SJCRH30 (cell line): ENCODE data around the gene SLC35F1. TPM values are rescaled to one million over a fixed set of nuclear protein-coding genes. Genes with fewer than 3 reads are reported as not detected.

Source experiments
- DNase-seq, 2 experiments: peaks; one replicate each; pipeline ENCODE4 v3.0.0-alpha.2; 2015 to 2020
- H3K27ac ChIP-seq: fragments of 250-450 bp; sonication (Bioruptor Pico); 2 replicates; pipeline ENCODE4 v1.5.1; 2020; ENCODE audit warnings: mild to moderate bottlenecking, moderate library complexity
- H3K27me3 ChIP-seq: fragments of 250-450 bp; sonication (Bioruptor Pico); 2 replicates; pipeline ENCODE4 v1.5.1; 2020; ENCODE audit warnings: mild to moderate bottlenecking, moderate library complexity
- H3K36me3 ChIP-seq: fragments of 250-450 bp; sonication (Bioruptor Pico); 2 replicates; pipeline ENCODE4 v1.5.1; 2020; ENCODE audit warnings: mild to moderate bottlenecking, moderate library complexity
- H3K4me1 ChIP-seq: fragments of 250-450 bp; sonication (Bioruptor Pico); 2 replicates; pipeline ENCODE4 v1.5.1; 2020; ENCODE audit warnings: mild to moderate bottlenecking, moderate library complexity
- H3K4me3 ChIP-seq: fragments of 250-450 bp; sonication (Bioruptor Pico); 2 replicates; pipeline ENCODE4 v1.5.1; 2020; ENCODE audit warnings: mild to moderate bottlenecking, moderate library complexity
- H3K9me3 ChIP-seq: fragments of 250-450 bp; sonication (Bioruptor Pico); replicated peaks from 2 replicates; pipeline ENCODE4 v1.5.1; 2020; ENCODE audit warnings: mild to moderate bottlenecking, moderate library complexity
- total RNA-seq: library from RNA; depleted of rRNA; stranded (reverse); fragments of >200 nt; shearing (Covaris generic); gene quantifications from 2 replicates; pipeline ENCODE4 v1.2.3, GENCODE V29; 2014

SLC35F1 gene
- total RNA-seq, 1 experiment from 2014 or later: 1.2 TPM

- Histone ChIP-seq H3K4me1 (no peaks in the 10 kb centered on the region), H3K9me3 (no peaks in the 10 kb centered on the region), H3K27ac (no peak overlapping the region), H3K27me3 (no peaks in the 10 kb centered on the region; the same call in 1 of the 2 replicates), H3K36me3 (no peaks in the 10 kb centered on the region), H3K4me3 (no peak overlapping the region)
- DNase-seq: no peak
These were observed 8.8 kb downstream of the SLC35F1 start for GRCh38 chr6:117915846-117916245.

DNA sequence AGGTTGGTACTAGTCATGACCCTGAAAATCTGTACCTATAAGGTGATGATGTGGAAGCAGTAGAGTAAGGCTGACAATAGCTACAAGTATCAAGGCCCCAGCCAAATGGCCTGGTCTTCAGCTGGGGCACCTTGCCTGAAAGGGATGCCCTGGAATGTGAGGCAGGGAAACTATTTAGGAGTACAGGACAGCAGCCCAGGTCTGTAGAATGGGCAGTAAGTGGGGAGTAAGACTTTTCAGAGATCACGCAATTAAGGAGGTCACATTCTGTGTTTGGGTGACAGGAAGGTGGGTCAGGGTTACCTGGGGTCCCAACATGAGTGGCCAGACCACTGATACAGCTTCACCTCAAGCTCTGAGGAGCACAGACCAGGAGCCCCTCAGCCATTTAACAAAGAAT lies 9.4 kb downstream of the SLC35F1 start:
- H3K27me3 ChIP-seq: no peaks in the 10 kb centered on the region; the same call in 1 of the 2 replicates
- no peaks in the 10 kb centered on the region for H3K4me1 ChIP-seq
- H3K4me3 ChIP-seq: no peak overlapping the region
- H3K27ac ChIP-seq: no peak overlapping the region
- DNase-seq: no peak
- H3K36me3 ChIP-seq: no peaks in the 10 kb centered on the region
- H3K9me3 ChIP-seq: no peaks in the 10 kb centered on the region

GRCh38 chr6:117917176-117917575 lies 10.1 kb downstream of the SLC35F1 start:
- H3K27me3 ChIP-seq: no peaks in the 10 kb centered on the region; the same call in 1 of the 2 replicates
- no peaks in the 10 kb centered on the region for H3K4me1 ChIP-seq
- DNase-seq: no peak
- no peaks in the 10 kb centered on the region for H3K9me3 ChIP-seq
- no peak overlapping the region for H3K4me3 ChIP-seq
- H3K36me3 ChIP-seq: no peaks in the 10 kb centered on the region
- H3K27ac ChIP-seq: no peak overlapping the region

GRCh38 chr6:117918454-117918853 lies 11.4 kb downstream of the SLC35F1 start:
- H3K9me3 ChIP-seq: no peaks in the 10 kb centered on the region
- no peaks in the 10 kb centered on the region; the same call in 1 of the 2 replicates for H3K27me3 ChIP-seq
- H3K4me1 ChIP-seq: no peaks in the 10 kb centered on the region
- DNase-seq: no peak
- H3K27ac ChIP-seq: no peak overlapping the region
- no peak overlapping the region for H3K4me3 ChIP-seq
- no peaks in the 10 kb centered on the region for H3K36me3 ChIP-seq

DNA sequence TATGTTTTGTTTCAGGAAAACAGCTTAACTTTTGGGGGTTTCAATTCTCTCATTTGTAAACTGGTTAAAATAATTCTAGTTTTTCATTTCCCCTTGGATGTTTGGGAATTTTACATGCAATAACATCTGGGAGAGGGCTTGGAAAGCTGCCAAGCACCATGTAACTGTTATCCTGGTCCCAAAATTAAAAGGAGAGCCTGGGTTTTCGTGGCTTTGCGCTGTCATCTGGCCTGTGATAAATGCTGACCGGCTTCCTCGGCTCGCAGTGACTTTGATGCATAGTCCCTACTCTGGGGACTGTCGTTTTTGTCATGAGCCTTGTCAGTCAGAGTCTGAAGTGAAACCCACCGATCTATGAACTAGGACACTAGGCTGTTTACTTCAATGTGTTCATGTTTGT lies 12.2 kb downstream of the SLC35F1 start:
- no peak overlapping the region for H3K4me3 ChIP-seq
- no peaks in the 10 kb centered on the region for H3K9me3 ChIP-seq
- no peak overlapping the region for H3K27ac ChIP-seq
- H3K36me3 ChIP-seq: no peaks in the 10 kb centered on the region
- DNase-seq: no peak
- no peaks in the 10 kb centered on the region for H3K4me1 ChIP-seq
- H3K27me3 ChIP-seq: no peaks in the 10 kb centered on the region; the same call in 1 of the 2 replicates

DNA sequence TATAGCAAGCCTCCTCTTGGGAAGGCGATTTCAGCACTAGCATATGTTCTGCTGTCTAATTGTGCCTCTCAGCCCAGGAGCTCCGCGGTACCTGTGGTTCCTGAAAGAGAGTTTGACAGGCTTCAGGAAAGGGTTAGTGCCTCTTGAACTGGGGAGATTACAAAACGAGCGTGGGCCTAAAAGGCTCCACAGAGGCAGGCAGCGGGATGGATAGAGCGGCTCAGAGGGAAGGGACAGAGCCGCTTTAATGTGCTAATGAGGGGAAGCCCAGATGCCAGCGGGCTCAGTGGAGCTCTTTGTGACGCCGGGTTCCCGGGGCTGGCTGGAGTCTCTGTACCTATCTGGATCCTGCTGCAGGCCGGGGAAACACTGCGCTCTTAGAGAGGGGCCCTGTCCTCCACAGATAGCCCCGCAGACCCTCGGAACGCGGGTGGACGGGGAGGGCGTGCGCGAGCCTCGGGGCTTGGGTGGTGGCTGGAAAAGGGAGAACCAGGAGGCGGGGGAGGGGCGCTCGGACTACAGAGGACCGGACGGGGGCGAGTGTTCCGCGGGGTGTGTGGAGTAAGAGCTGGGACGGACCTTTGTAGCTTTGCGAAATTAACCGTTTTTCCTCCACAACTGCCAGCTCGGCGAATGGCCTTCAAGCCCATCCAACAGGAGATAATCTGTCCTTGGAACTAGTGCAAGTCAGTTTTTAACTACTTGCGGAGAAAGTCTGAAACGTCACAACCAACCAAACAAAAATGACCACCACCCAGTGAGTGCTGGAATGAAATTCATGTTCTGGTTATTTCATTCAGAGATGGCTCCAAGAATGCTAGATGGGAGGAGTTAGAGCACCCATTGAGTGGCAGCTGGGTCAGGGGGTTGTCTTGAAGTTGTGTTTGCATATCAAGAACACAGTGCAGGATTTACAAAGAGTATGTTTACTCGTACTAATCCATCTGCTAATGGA lies 13.0 kb downstream of the SLC35F1 start:
- Histone ChIP-seq H3K27me3 (no peaks in the 10 kb centered on the region; the same call in 1 of the 2 replicates), H3K4me3 (no peak overlapping the region), H3K9me3 (no peaks in the 10 kb centered on the region), H3K36me3 (no peaks in the 10 kb centered on the region), H3K27ac (no peak overlapping the region), H3K4me1 (no peaks in the 10 kb centered on the region)
- no peak for DNase-seq

DNA sequence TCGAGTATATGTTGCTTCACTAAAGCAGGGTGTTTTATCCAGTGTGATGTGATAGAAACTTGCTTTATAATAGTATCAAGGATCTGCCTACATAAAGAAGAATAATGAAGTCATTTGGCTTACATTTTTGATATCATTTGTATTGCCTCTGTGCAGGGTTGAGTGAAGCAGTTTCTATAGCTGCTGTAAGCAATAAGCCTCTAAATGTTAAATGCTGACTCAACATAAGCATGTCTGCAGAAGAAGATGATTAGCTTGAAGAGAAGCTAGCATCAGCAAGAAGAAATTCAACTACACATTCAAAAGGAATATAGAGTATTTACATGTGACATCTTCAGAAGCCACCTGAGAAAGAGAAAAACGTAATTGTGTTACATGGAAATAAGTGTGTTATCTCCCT lies 17.6 kb downstream of the SLC35F1 start:
- no peaks in the 10 kb centered on the region; the same call in none of the 2 replicates for H3K9me3 ChIP-seq
- no peaks in the 10 kb centered on the region for H3K36me3 ChIP-seq
- DNase-seq: no peak
- no peaks in the 10 kb centered on the region for H3K27me3 ChIP-seq
- no peak overlapping the region for H3K27ac ChIP-seq
- H3K4me3 ChIP-seq: no peak overlapping the region
- H3K4me1 ChIP-seq: no peaks in the 10 kb centered on the region

GRCh38 chr6:117927866-117928265 lies 20.8 kb downstream of the SLC35F1 start:
- no peak for DNase-seq
- Histone ChIP-seq H3K4me1 (no peaks in the 10 kb centered on the region), H3K4me3 (no peak overlapping the region), H3K27ac (no peak overlapping the region), H3K9me3 (no peaks in the 10 kb centered on the region; the same call in none of the 2 replicates), H3K36me3 (no peaks in the 10 kb centered on the region), H3K27me3 (no peaks in the 10 kb centered on the region)

DNA sequence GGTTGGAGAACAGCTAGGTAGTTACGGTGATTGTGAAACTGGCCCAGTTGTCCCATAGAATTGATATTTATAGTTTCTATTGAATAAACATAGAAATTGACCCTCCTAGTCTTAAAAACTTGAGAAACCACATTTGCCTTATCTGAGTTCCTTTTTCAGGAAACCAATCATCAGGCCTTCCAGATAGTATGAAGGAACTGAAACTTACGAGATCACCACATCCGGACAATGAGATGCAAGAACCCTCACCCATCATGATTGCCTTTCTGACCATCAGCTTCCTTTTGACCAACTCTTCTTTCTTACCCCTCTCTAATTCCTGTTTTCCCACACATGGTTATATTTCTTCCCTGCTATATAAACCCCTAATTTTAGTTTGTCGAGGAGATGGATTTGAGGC lies 21.8 kb downstream of the SLC35F1 start:
- Histone ChIP-seq H3K36me3 (no peaks in the 10 kb centered on the region), H3K27me3 (no peaks in the 10 kb centered on the region), H3K4me1 (no peaks in the 10 kb centered on the region), H3K4me3 (no peak overlapping the region), H3K27ac (no peak overlapping the region), H3K9me3 (no peaks in the 10 kb centered on the region; the same call in none of the 2 replicates)
- DNase-seq: no peak

DNA sequence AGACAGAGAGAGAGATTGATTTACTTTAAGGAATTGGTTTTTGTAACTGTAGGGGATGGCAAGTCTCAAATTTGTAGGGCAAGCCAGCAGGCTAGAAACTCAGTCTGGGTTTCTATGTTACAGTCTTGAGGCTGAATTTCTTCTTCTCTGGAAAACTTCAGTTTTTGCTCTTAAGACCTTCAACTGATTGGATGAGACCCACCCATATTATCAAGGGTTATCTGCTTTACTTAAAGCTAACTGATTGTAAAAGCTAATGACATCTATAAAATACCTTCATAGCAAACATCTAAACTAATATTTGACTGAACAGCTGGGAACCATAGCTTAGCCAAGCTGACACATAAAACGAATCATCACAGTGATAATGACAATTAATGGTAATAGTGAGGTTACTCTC lies 22.4 kb downstream of the SLC35F1 start:
- no peaks in the 10 kb centered on the region for H3K27me3 ChIP-seq
- no peak for DNase-seq
- no peaks in the 10 kb centered on the region for H3K4me1 ChIP-seq
- H3K4me3 ChIP-seq: no peak overlapping the region
- H3K36me3 ChIP-seq: no peaks in the 10 kb centered on the region
- H3K27ac ChIP-seq: no peak overlapping the region
- no peaks in the 10 kb centered on the region; the same call in none of the 2 replicates for H3K9me3 ChIP-seq

GRCh38 chr6:117930645-117931044 lies 23.6 kb downstream of the SLC35F1 start:
- Histone ChIP-seq H3K4me3 (no peak overlapping the region), H3K27ac (no peak overlapping the region), H3K36me3 (no peaks in the 10 kb centered on the region), H3K27me3 (no peaks in the 10 kb centered on the region), H3K9me3 (no peaks in the 10 kb centered on the region; the same call in none of the 2 replicates), H3K4me1 (no peaks in the 10 kb centered on the region)
- DNase-seq: no peak

- no peak for DNase-seq
- Histone ChIP-seq H3K27me3 (no peaks in the 10 kb centered on the region), H3K4me1 (no peaks in the 10 kb centered on the region), H3K27ac (no peak overlapping the region), H3K9me3 (no peaks in the 10 kb centered on the region; the same call in none of the 2 replicates), H3K36me3 (no peaks in the 10 kb centered on the region), H3K4me3 (no peak overlapping the region)
These were observed 24.9 kb downstream of the SLC35F1 start for GRCh38 chr6:117932001-117932400.

DNA sequence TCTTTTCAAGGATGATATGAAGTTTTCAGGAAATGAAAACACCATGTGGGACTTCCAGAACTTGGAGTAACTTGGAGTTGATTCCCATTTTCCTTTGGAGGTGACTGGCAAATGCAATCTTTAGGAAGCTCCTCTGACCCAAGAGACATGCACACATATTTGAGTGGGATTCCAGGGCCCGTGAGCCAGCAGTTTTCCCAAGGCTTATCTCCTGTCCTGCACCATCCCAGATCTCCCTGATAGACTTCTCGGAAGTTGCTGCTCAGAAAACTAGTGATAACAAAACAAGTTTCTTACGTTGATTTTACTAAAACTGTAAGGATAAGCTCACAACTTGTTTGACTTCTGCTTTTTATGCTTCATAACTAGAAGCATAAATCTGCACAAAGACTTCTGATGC lies 25.6 kb downstream of the SLC35F1 start:
- Histone ChIP-seq H3K9me3 (no peaks in the 10 kb centered on the region; the same call in none of the 2 replicates), H3K27ac (no peak overlapping the region), H3K27me3 (no peaks in the 10 kb centered on the region), H3K4me1 (no peaks in the 10 kb centered on the region), H3K4me3 (no peak overlapping the region), H3K36me3 (no peaks in the 10 kb centered on the region)
- DNase-seq: no peak

GRCh38 chr6:117933471-117933870 lies 26.4 kb downstream of the SLC35F1 start:
- no peaks in the 10 kb centered on the region; the same call in none of the 2 replicates for H3K9me3 ChIP-seq
- no peaks in the 10 kb centered on the region for H3K4me1 ChIP-seq
- DNase-seq: no peak
- no peaks in the 10 kb centered on the region for H3K36me3 ChIP-seq
- H3K27ac ChIP-seq: no peak overlapping the region
- H3K27me3 ChIP-seq: no peaks in the 10 kb centered on the region
- no peak overlapping the region for H3K4me3 ChIP-seq

GRCh38 chr6:117938311-117938995 lies 31.4 kb downstream of the SLC35F1 start:
- Histone ChIP-seq H3K36me3 (no peaks in the 10 kb centered on the region), H3K4me1 (no peaks in the 10 kb centered on the region), H3K27me3 (no peaks in the 10 kb centered on the region)

More at GRCh38 chr6:117938311-117938995, 31.4 kb downstream of the SLC35F1 start:
- peak in 1 of 2 experiments; percentile 6 for DNase-seq
- Histone ChIP-seq H3K9me3 (no peaks in the 10 kb centered on the region), H3K4me3 (no peak overlapping the region), H3K27ac (no peak overlapping the region)
